Right lobe of liver (tissue), 4 donors: ENCODE data around the gene NIPAL1.

Source experiments
- POLR2A ChIP-seq: fragments of 450-650 bp; IDR thresholded peaks from one replicate; pipeline ENCODE4 v1.6.1; 2017; ENCODE audit warnings: antibody characterized with exemption, mild to moderate bottlenecking
- TF ChIP-seq, protein P1 (sequence below), 4 donors: fragments of 200-600 bp in 3 of 4; fragments of 450-650 bp in 1 of 4; IDR thresholded peaks; one replicate each; pipeline versions ENCODE4 v1.5.1 to v1.8.0; 2016 to 2022; ENCODE audit warnings: antibody characterized with exemption in 4 of 4, mild to moderate bottlenecking in 2 of 4
- donor health status: DM: no; HTN: no; CAD: no.
- donor health status: DM: no; HTN: no; CAD: no.
- donor health status: DM: no; HTN: yes; CAD: no.

GRCh38 chr4:48043504-48043903, 26.9 kb downstream of the NIPAL1 start:
- TF ChIP-seq, protein P1, sequence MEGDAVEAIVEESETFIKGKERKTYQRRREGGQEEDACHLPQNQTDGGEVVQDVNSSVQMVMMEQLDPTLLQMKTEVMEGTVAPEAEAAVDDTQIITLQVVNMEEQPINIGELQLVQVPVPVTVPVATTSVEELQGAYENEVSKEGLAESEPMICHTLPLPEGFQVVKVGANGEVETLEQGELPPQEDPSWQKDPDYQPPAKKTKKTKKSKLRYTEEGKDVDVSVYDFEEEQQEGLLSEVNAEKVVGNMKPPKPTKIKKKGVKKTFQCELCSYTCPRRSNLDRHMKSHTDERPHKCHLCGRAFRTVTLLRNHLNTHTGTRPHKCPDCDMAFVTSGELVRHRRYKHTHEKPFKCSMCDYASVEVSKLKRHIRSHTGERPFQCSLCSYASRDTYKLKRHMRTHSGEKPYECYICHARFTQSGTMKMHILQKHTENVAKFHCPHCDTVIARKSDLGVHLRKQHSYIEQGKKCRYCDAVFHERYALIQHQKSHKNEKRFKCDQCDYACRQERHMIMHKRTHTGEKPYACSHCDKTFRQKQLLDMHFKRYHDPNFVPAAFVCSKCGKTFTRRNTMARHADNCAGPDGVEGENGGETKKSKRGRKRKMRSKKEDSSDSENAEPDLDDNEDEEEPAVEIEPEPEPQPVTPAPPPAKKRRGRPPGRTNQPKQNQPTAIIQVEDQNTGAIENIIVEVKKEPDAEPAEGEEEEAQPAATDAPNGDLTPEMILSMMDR (IDR thresholded peaks at IDR 0.05), result no peak
- no peak for TF ChIP-seq POLR2A
